ENCODE results near the gene TMEM217.

DNA sequence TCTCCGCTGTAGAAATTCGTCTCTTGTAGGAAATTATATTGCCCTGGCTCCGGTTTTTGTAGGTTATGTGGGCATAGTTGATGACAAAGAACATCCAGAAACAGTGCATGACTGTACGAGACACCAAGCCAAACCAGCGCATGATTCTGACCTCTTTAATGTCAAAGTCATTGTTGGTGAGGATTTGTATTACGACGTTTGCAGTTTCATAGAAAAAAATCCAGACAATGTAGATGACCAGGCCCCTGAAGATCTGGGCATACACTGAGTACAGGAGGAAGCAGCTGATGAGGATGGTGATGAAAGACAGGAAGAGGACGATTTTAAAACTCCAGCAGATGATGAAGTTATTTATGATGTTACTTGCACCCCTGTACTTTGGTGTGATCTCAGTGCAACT lies 39.4 kb downstream of the TMEM217 start:
- TF ChIP-seq, protein P1, sequence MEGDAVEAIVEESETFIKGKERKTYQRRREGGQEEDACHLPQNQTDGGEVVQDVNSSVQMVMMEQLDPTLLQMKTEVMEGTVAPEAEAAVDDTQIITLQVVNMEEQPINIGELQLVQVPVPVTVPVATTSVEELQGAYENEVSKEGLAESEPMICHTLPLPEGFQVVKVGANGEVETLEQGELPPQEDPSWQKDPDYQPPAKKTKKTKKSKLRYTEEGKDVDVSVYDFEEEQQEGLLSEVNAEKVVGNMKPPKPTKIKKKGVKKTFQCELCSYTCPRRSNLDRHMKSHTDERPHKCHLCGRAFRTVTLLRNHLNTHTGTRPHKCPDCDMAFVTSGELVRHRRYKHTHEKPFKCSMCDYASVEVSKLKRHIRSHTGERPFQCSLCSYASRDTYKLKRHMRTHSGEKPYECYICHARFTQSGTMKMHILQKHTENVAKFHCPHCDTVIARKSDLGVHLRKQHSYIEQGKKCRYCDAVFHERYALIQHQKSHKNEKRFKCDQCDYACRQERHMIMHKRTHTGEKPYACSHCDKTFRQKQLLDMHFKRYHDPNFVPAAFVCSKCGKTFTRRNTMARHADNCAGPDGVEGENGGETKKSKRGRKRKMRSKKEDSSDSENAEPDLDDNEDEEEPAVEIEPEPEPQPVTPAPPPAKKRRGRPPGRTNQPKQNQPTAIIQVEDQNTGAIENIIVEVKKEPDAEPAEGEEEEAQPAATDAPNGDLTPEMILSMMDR (IDR thresholded peaks at IDR 0.05; ENCODE audit: poor library complexity, severe bottlenecking), result no peak
- TF ChIP-seq, protein P2, sequence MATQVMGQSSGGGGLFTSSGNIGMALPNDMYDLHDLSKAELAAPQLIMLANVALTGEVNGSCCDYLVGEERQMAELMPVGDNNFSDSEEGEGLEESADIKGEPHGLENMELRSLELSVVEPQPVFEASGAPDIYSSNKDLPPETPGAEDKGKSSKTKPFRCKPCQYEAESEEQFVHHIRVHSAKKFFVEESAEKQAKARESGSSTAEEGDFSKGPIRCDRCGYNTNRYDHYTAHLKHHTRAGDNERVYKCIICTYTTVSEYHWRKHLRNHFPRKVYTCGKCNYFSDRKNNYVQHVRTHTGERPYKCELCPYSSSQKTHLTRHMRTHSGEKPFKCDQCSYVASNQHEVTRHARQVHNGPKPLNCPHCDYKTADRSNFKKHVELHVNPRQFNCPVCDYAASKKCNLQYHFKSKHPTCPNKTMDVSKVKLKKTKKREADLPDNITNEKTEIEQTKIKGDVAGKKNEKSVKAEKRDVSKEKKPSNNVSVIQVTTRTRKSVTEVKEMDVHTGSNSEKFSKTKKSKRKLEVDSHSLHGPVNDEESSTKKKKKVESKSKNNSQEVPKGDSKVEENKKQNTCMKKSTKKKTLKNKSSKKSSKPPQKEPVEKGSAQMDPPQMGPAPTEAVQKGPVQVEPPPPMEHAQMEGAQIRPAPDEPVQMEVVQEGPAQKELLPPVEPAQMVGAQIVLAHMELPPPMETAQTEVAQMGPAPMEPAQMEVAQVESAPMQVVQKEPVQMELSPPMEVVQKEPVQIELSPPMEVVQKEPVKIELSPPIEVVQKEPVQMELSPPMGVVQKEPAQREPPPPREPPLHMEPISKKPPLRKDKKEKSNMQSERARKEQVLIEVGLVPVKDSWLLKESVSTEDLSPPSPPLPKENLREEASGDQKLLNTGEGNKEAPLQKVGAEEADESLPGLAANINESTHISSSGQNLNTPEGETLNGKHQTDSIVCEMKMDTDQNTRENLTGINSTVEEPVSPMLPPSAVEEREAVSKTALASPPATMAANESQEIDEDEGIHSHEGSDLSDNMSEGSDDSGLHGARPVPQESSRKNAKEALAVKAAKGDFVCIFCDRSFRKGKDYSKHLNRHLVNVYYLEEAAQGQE (IDR thresholded peaks at IDR 0.05; ENCODE audit: borderline replicate concordance), result no peak
- TF ChIP-seq EP300 (conservative IDR thresholded peaks at IDR 0.05; ENCODE audit: poor library complexity, severe bottlenecking) (no peak), POLR2AphosphoS5 (IDR thresholded peaks at IDR 0.05) (no peak), EZH2 (IDR thresholded peaks at IDR 0.05; ENCODE audit: borderline replicate concordance, insufficient read depth, low read length, poor library complexity, severe bottlenecking) (no peak), RAD21 (conservative IDR thresholded peaks at IDR 0.05) (no peak)

Data from neural cell (in vitro differentiated cells).